ENCODE data around the gene NOL3.

NOL3 gene

GRCh38 chr16:67185651-67186134 lies 15.4 kb downstream of the NOL3 start:
- Histone ChIP-seq H3K4me3 (ENCODE audit: low read length) (no peak overlapping the region), H3K4me1 (ENCODE audit: low read length) (peaks cover 16% of the 10 kb centered on the region), H3K36me3 (replicated peaks; ENCODE audit: insufficient read depth, low read length) (no peaks in the 10 kb centered on the region), H2AFZ (ENCODE audit: low read length) (no peak overlapping the region), H3K9me2 (replicated peaks; ENCODE audit: insufficient read depth, low read length) (no peaks in the 10 kb centered on the region), H3K4me2 (ENCODE audit: low read depth, low read length) (peak overlapping the region; percentile 87; the same call in 1 of the 2 replicates), H3K79me2 (ENCODE audit: low read length) (peaks cover 17% of the 10 kb centered on the region), H3F3A (ENCODE audit: insufficient read depth, low read length) (peaks cover 9% of the 10 kb centered on the region; the same call in 1 of the 2 replicates), H3K27me3 (replicated peaks; ENCODE audit: insufficient read depth, low read length) (peaks cover 13% of the 10 kb centered on the region), H4K20me1 (ENCODE audit: insufficient read depth, low read length) (no peaks in the 10 kb centered on the region), H3K27ac (ENCODE audit: low read length) (no peak overlapping the region), H3K9ac (ENCODE audit: low read length) (no peak overlapping the region), H3K9me3 (replicated peaks; ENCODE audit: insufficient read depth, low read length) (no peaks in the 10 kb centered on the region)
- TF ChIP-seq EZH2 (optimal IDR thresholded peaks at IDR 0.05; ENCODE audit: low read depth, low read length) (no peak), EZH2phosphoT487 (IDR thresholded peaks at IDR 0.05; ENCODE audit: low read length) (no peak), CTCF (IDR thresholded peaks at IDR 0.05; ENCODE audit: low read length) (no peak; the same call in 1 of the 2 replicates)
- no peak for DNase-seq

GRCh38 chr16:67186550-67186950 lies 16.2 kb downstream of the NOL3 start:
- H3K4me2 ChIP-seq (ENCODE audit: low read depth, low read length): no peak overlapping the region
- no peaks in the 10 kb centered on the region for H3K9me3 ChIP-seq (replicated peaks; ENCODE audit: insufficient read depth, low read length)
- no peaks in the 10 kb centered on the region for H3K36me3 ChIP-seq (replicated peaks; ENCODE audit: insufficient read depth, low read length)
- no peak overlapping the region for H2AFZ ChIP-seq (ENCODE audit: low read length)
- no peak overlapping the region for H3K9ac ChIP-seq (ENCODE audit: low read length)
- no peaks in the 10 kb centered on the region for H4K20me1 ChIP-seq (ENCODE audit: insufficient read depth, low read length)
- peaks cover 9% of the 10 kb centered on the region; the same call in 1 of the 2 replicates for H3F3A ChIP-seq (ENCODE audit: insufficient read depth, low read length)
- no peaks in the 10 kb centered on the region for H3K9me2 ChIP-seq (replicated peaks; ENCODE audit: insufficient read depth, low read length)
- no peak overlapping the region for H3K4me3 ChIP-seq (ENCODE audit: low read length)
- TF ChIP-seq CTCF (IDR thresholded peaks at IDR 0.05; ENCODE audit: low read length) (no peak), EZH2phosphoT487 (IDR thresholded peaks at IDR 0.05; ENCODE audit: low read length) (no peak), EZH2 (optimal IDR thresholded peaks at IDR 0.05; ENCODE audit: low read depth, low read length) (no peak)
- peaks cover 13% of the 10 kb centered on the region for H3K79me2 ChIP-seq (ENCODE audit: low read length)
- no peak for DNase-seq
- peaks cover 16% of the 10 kb centered on the region for H3K4me1 ChIP-seq (ENCODE audit: low read length)
- no peak overlapping the region for H3K27ac ChIP-seq (ENCODE audit: low read length)
- peaks cover 13% of the 10 kb centered on the region for H3K27me3 ChIP-seq (replicated peaks; ENCODE audit: insufficient read depth, low read length)

GRCh38 chr16:67187175-67187890 lies 17.0 kb downstream of the NOL3 start:
- peaks cover 9% of the 10 kb centered on the region; the same call in 1 of the 2 replicates for H3F3A ChIP-seq (ENCODE audit: insufficient read depth, low read length)
- H3K79me2 ChIP-seq (ENCODE audit: low read length): peaks cover 14% of the 10 kb centered on the region
- no peaks in the 10 kb centered on the region for H3K36me3 ChIP-seq (replicated peaks; ENCODE audit: insufficient read depth, low read length)
- no peak for DNase-seq
- no peak overlapping the region for H3K9ac ChIP-seq (ENCODE audit: low read length)
- no peak overlapping the region for H3K4me3 ChIP-seq (ENCODE audit: low read length)
- no peaks in the 10 kb centered on the region for H3K9me3 ChIP-seq (replicated peaks; ENCODE audit: insufficient read depth, low read length)
- H3K27me3 ChIP-seq (replicated peaks; ENCODE audit: insufficient read depth, low read length): peaks cover 13% of the 10 kb centered on the region
- no peaks in the 10 kb centered on the region for H4K20me1 ChIP-seq (ENCODE audit: insufficient read depth, low read length)
- H3K27ac ChIP-seq (ENCODE audit: low read length): no peak overlapping the region
- no peak overlapping the region for H3K4me2 ChIP-seq (ENCODE audit: low read depth, low read length)
- no peaks in the 10 kb centered on the region for H3K9me2 ChIP-seq (replicated peaks; ENCODE audit: insufficient read depth, low read length)
- H3K4me1 ChIP-seq (ENCODE audit: low read length): peaks cover 14% of the 10 kb centered on the region
- H2AFZ ChIP-seq (ENCODE audit: low read length): no peak overlapping the region
- TF ChIP-seq CTCF (IDR thresholded peaks at IDR 0.05; ENCODE audit: low read length) (no peak), EZH2 (optimal IDR thresholded peaks at IDR 0.05; ENCODE audit: low read depth, low read length) (no peak), EZH2phosphoT487 (IDR thresholded peaks at IDR 0.05; ENCODE audit: low read length) (no peak)
